Prostate gland (tissue), 2 donors: Measurements from ENCODE around the gene RHOU. TPM values are rescaled to one million over a fixed set of nuclear protein-coding genes. Genes with fewer than 3 reads are reported as not detected.

Experiments used
- DNase-seq: peaks from one replicate; pipeline ENCODE4 v3.0.0-alpha.2; 2019; ENCODE audit warnings: low spot score
- H3K27ac ChIP-seq, 2 donors: fragments of 200-600 bp; sonication (generic); 2 replicates each; pipeline ENCODE4 v1.5.1; 2017 to 2019
- H3K27me3 ChIP-seq: fragments of 200-600 bp; sonication (generic); replicated peaks from 2 replicates; pipeline ENCODE4 v1.5.1; 2019; ENCODE audit not compliant: insufficient read depth
- H3K36me3 ChIP-seq, 2 donors: fragments of 200-600 bp; sonication (generic); 1 replicate in 1 of 2; 2 replicates in 1 of 2; pipeline versions ENCODE4 v1.5.1 to v1.8.1; 2017 to 2019
- H3K4me1 ChIP-seq: fragments of 200-600 bp; sonication (generic); replicated peaks from 2 replicates; pipeline ENCODE4 v1.5.1; 2019
- H3K4me3 ChIP-seq, 2 donors: fragments of 200-600 bp; sonication (generic); 2 replicates each; pipeline ENCODE4 v1.5.1; 2017 to 2019
- H3K9me3 ChIP-seq: fragments of 200-600 bp; sonication (generic); 2 replicates; pipeline ENCODE4 v1.5.1; 2017
- POLR2A ChIP-seq: fragments of 450-650 bp; IDR thresholded peaks from one replicate; pipeline ENCODE4 v1.6.1; 2016; ENCODE audit warnings: antibody characterized with exemption, mild to moderate bottlenecking
- POLR2AphosphoS5 ChIP-seq: sonication (generic); formaldehyde crosslinking; IDR thresholded peaks from one replicate; pipeline ENCODE4 v1.6.1; 2017; ENCODE audit warnings: antibody characterized with exemption
- WGBS: methylation state at CpG from one replicate; pipeline ENCODE4 v1.1.5; 2018; 5-methylcytosine and 5-hydroxymethylcytosine counted together
- intact Hi-C: fragments of 100-400 bp; cut with DNase I; formaldehyde crosslinking; loops from one replicate; pipeline ENCODE4 v1.14.2; 2022
- total RNA-seq, 2 donors: library from RNA; depleted of rRNA; stranded (reverse); fragments of >200 nt; gene quantifications; one replicate each; pipeline ENCODE4 v1.1.0, GENCODE V29; 2016
- TF ChIP-seq, protein P1 (sequence below), 4 experiments: fragments of 200-600 bp in 2 of 4; fragments of 450-650 bp in 2 of 4; sonication (generic) in 2 of 4; IDR thresholded peaks; 1 replicate in 3 of 4; 2 replicates in 1 of 4; pipeline ENCODE4 v1.5.1; 2016 to 2019; ENCODE audit warnings: antibody characterized with exemption in 4 of 4, mild to moderate bottlenecking in 2 of 4, moderate library complexity in 2 of 4

RHOU gene
- total RNA-seq, 2 donors from 2014 or later = 39.6 to 75.9 TPM

DNA sequence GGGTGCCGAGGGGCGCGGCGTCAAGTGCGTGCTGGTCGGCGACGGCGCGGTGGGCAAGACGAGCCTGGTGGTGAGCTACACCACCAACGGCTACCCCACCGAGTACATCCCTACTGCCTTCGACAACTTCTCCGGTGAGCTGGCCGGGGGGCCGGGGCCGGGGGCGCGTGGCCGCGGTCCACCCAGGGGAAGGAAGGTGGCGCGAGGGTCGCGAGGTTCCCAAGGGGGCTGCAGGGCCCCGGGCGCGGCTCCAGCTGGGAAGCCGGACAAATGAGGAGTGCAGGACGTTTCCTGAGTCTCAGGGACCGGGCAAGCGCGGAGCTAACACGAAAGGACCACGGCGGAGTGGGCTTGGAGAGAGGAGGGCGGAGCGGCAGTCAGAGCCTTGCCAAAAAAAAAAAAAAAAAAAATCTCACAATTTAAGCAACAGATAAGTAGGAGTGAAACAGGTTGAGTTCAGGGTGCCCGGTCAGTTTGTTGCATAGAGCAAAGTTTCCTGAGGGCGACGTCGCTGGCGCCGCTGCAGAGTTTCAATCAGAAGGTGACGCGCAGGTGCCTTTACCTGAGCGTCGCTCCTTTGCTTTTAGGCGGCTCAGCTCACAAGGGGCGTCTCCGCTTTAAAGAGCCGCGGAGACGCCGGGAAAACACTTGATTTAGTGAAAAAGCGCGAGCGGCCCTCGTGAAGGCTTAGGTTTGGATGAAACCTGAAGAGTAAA lies 750 bp downstream of the RHOU start:
- TF ChIP-seq POLR2AphosphoS5 = peak; percentile 26
- no peak for TF ChIP-seq POLR2A
- TF ChIP-seq, protein P1, sequence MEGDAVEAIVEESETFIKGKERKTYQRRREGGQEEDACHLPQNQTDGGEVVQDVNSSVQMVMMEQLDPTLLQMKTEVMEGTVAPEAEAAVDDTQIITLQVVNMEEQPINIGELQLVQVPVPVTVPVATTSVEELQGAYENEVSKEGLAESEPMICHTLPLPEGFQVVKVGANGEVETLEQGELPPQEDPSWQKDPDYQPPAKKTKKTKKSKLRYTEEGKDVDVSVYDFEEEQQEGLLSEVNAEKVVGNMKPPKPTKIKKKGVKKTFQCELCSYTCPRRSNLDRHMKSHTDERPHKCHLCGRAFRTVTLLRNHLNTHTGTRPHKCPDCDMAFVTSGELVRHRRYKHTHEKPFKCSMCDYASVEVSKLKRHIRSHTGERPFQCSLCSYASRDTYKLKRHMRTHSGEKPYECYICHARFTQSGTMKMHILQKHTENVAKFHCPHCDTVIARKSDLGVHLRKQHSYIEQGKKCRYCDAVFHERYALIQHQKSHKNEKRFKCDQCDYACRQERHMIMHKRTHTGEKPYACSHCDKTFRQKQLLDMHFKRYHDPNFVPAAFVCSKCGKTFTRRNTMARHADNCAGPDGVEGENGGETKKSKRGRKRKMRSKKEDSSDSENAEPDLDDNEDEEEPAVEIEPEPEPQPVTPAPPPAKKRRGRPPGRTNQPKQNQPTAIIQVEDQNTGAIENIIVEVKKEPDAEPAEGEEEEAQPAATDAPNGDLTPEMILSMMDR (IDR thresholded peaks at IDR 0.05) = no peak
- peak; percentile 49 for DNase-seq
- 6% methylated on average over 46 of the region's 60 CpGs for WGBS
- no peaks in the 10 kb centered on the region for H3K9me3 ChIP-seq
- intact Hi-C loops = loop anchor here (2.0 to 5.0 kb wide), 4 partner anchors 281 to 493 kb away; no protein-coding TSS in a partner anchor
- peak overlapping the region; percentile 83 to 90 for H3K4me3 ChIP-seq
- no peaks in the 10 kb centered on the region for H3K27me3 ChIP-seq
- H3K36me3 ChIP-seq = no peaks in the 10 kb centered on the region
- H3K27ac ChIP-seq = peak overlapping the region; percentile 90 to 94
- H3K4me1 ChIP-seq = peaks cover 3% of the 10 kb centered on the region

DNA sequence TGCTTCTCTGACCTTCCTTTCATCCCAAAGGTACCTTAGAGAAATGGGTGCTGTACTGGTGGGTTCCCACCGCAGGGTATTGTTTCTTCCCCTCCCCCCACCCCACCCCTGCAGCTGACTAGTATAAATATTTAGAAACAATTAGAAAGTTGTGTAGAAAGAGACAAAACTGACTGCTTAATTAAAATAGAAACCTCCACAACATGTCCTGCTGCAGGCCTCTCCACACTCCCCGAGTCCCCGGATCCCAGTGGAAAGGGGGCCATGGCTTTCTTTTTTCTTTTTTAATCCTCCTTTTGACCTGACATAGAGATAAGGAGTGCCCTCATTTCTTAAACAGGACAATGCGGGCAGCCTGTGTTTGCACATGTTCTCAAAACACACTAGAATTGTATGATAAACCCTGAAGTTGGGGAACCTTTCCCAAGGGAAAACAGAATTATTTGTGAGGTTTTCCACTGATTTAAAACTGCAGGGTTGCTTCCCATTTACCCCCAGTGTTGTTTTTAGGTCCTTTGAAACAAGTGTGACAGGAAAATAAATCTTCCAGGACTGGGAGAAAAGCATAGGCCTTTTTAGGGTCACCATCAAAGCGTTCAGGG lies 1.7 kb downstream of the RHOU start:
- H3K36me3 ChIP-seq = no peaks in the 10 kb centered on the region
- H3K27ac ChIP-seq = peak overlapping the region; percentile 90 to 94
- TF ChIP-seq POLR2AphosphoS5 (no peak), POLR2A (no peak)
- TF ChIP-seq, protein P1 (IDR thresholded peaks at IDR 0.05) = no peak
- H3K4me1 ChIP-seq = peaks cover 3% of the 10 kb centered on the region
- no peaks in the 10 kb centered on the region for H3K27me3 ChIP-seq
- H3K4me3 ChIP-seq = peak overlapping the region; percentile 83 to 90
- intact Hi-C loops = loop anchor here (5.0 kb wide), 2 partner anchors 280 to 380 kb away; no protein-coding TSS in a partner anchor
- WGBS = 47% methylated on average over 5 of the region's 5 CpGs
- no peak for DNase-seq
- H3K9me3 ChIP-seq = no peaks in the 10 kb centered on the region

DNA sequence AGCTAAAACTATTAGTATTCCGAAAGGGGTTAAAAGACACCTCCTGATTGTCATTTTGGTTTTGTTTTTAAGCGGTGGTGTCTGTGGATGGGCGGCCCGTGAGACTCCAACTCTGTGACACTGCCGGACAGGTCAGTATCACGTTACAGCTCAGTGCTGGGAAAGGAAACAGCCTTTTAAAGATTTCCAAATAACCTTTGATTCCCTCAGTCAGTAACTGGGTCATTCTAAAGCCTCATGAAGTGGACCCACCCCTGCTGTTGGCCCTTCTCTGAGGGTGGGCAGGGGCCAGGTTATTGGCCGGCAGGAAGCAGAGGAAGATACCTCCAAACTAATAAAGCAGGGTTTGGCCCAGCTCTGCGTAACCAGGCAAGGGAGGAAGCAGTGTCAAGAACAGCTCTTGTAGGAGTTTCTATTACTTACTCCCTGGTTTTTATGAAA lies 2.3 kb downstream of the RHOU start:
- H3K36me3 ChIP-seq = no peaks in the 10 kb centered on the region
- peaks cover 3% of the 10 kb centered on the region for H3K4me1 ChIP-seq
- no peaks in the 10 kb centered on the region for H3K9me3 ChIP-seq
- peak overlapping the region; percentile 83 to 90 for H3K4me3 ChIP-seq
- intact Hi-C loops = loop anchor here (5.0 kb wide), 2 partner anchors 280 to 380 kb away; no protein-coding TSS in a partner anchor
- no peak for DNase-seq
- 52% methylated on average over 8 of the region's 8 CpGs for WGBS
- H3K27me3 ChIP-seq = no peaks in the 10 kb centered on the region
- TF ChIP-seq POLR2A = no peak
- TF ChIP-seq, protein P1 (IDR thresholded peaks at IDR 0.05) = no peak
- TF ChIP-seq POLR2AphosphoS5 = no peak
- H3K27ac ChIP-seq = peak overlapping the region; percentile 90 to 94

DNA sequence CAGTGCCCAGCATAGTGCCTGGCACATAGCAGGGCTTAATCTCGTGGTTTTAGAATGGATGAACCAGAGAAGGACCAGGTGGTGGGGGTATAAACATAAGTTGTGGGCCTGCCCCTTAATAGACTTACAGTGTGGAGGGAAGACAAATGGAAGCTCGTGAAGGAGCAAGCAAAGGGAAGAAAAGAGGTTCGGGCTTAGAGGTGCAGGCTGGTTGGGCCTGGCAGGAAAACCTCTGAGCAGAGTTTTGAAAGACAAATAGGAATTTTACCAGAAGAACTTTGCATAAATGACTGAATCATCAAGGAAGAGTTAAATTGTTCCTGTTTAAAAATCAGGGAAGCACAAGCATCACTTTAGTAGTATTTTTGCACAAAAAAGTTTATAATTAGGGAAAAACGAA lies 4.5 kb downstream of the RHOU start:
- TF ChIP-seq, protein P1 (IDR thresholded peaks at IDR 0.05) = no peak
- TF ChIP-seq POLR2A (no peak), POLR2AphosphoS5 (no peak)
- no peaks in the 10 kb centered on the region for H3K27me3 ChIP-seq
- peak overlapping the region; percentile 90 to 94 for H3K27ac ChIP-seq
- intact Hi-C loops = loop anchor here (5.0 kb wide), 2 partner anchors 277 to 377 kb away; no protein-coding TSS in a partner anchor
- no peak overlapping the region for H3K4me3 ChIP-seq
- H3K4me1 ChIP-seq = peaks cover 3% of the 10 kb centered on the region
- H3K9me3 ChIP-seq = no peaks in the 10 kb centered on the region
- H3K36me3 ChIP-seq = no peaks in the 10 kb centered on the region
- WGBS = 77% methylated on average over 4 of the region's 4 CpGs
- DNase-seq = no peak
